Pons (tissue), 1 donor: ENCODE data around the gene ANKRD11.
A peak's percentile ranks its signal among the peaks of the same experiment; 100 is the strongest.

Source experiments
- DNase-seq: peaks from one replicate; pipeline ENCODE4 v3.0.0-alpha.2; 2016; ENCODE audit warnings: low spot score

The ANKRD11 gene

GRCh38 chr16:89297156-89297874 lies 193.0 kb downstream of the ANKRD11 start:
- no peak for DNase-seq

GRCh38 chr16:89295915-89296314 lies 194.4 kb downstream of the ANKRD11 start:
- no peak for DNase-seq

GRCh38 chr16:89295071-89295900 lies 195.1 kb downstream of the ANKRD11 start:
- no peak for DNase-seq

- no peak for DNase-seq
These were observed 195.9 kb downstream of the ANKRD11 start for GRCh38 chr16:89294486-89294885.

GRCh38 chr16:89293276-89294143 lies 196.9 kb downstream of the ANKRD11 start:
- no peak for DNase-seq

GRCh38 chr16:89292443-89293078 lies 197.8 kb downstream of the ANKRD11 start:
- DNase-seq, result no peak

GRCh38 chr16:89291776-89292175 lies 198.6 kb downstream of the ANKRD11 start:
- DNase-seq, result no peak

- no peak for DNase-seq
These were observed 199.0 kb downstream of the ANKRD11 start for GRCh38 chr16:89291363-89291762.

- DNase-seq, result no peak
These were observed 199.5 kb downstream of the ANKRD11 start for GRCh38 chr16:89290887-89291286.

GRCh38 chr16:89290472-89290871 lies 199.9 kb downstream of the ANKRD11 start:
- DNase-seq, result no peak

GRCh38 chr16:89289428-89290395 lies 200.6 kb downstream of the ANKRD11 start:
- DNase-seq, result peak; percentile 52

- DNase-seq, result no peak
These were observed 201.4 kb downstream of the ANKRD11 start for GRCh38 chr16:89288966-89289365.

GRCh38 chr16:89288577-89288844 lies 201.8 kb downstream of the ANKRD11 start:
- DNase-seq, result no peak

- DNase-seq, result no peak
These were observed 202.4 kb downstream of the ANKRD11 start for GRCh38 chr16:89287777-89288576.

- no peak for DNase-seq
These were observed 204.3 kb downstream of the ANKRD11 start for GRCh38 chr16:89286096-89286495.

GRCh38 chr16:89285381-89285780 lies 205.0 kb downstream of the ANKRD11 start:
- DNase-seq, result no peak

GRCh38 chr16:89283449-89283848 lies 206.9 kb downstream of the ANKRD11 start:
- no peak for DNase-seq

GRCh38 chr16:89282523-89282922 lies 207.8 kb downstream of the ANKRD11 start:
- no peak for DNase-seq

- DNase-seq, result no peak
These were observed 208.5 kb downstream of the ANKRD11 start for GRCh38 chr16:89281829-89282228.

GRCh38 chr16:89281189-89281577 lies 209.2 kb downstream of the ANKRD11 start:
- no peak for DNase-seq
